Measurements from ENCODE around the gene AHR. TPM values are rescaled to one million over a fixed set of nuclear protein-coding genes. Genes with fewer than 3 reads are reported as not detected.

AHR gene
- total RNA-seq, 3 donors from 2014 or later, result 103 to 349 (median 146) TPM

GRCh38 chr7:17328641-17329040 is 30.2 kb downstream of the AHR start:
- H3K9me3 ChIP-seq, result no peaks in the 10 kb centered on the region
- no peak overlapping the region for H3K27ac ChIP-seq
- no peaks in the 10 kb centered on the region for H3K36me3 ChIP-seq
- no peaks in the 10 kb centered on the region for H3K27me3 ChIP-seq
- TF ChIP-seq CTCF (IDR thresholded peaks at IDR 0.05) (no peak), POLR2AphosphoS5 (IDR thresholded peaks at IDR 0.05) (no peak), POLR2A (IDR thresholded peaks at IDR 0.05) (no peak)
- intact Hi-C loops (cut with DNase I; ENCODE audit: low total_unique reads), result no loop called here
- H3K4me3 ChIP-seq, result no peak overlapping the region
- H3K4me1 ChIP-seq, result peaks cover 0 to 4% of the 10 kb centered on the region in 2 donors
- no peak for DNase-seq (ENCODE audit: low spot score in 2 of 2)

GRCh38 chr7:17329440-17329839 is 31.0 kb downstream of the AHR start:
- H3K4me3 ChIP-seq, result no peak overlapping the region
- TF ChIP-seq POLR2A (IDR thresholded peaks at IDR 0.05) (no peak), POLR2AphosphoS5 (IDR thresholded peaks at IDR 0.05) (no peak), CTCF (IDR thresholded peaks at IDR 0.05) (no peak)
- H3K27ac ChIP-seq, result no peak overlapping the region
- H3K36me3 ChIP-seq, result no peaks in the 10 kb centered on the region
- peaks cover 0 to 4% of the 10 kb centered on the region in 2 donors for H3K4me1 ChIP-seq
- intact Hi-C loops (cut with DNase I; ENCODE audit: low total_unique reads), result no loop called here
- no peaks in the 10 kb centered on the region for H3K27me3 ChIP-seq
- no peak for DNase-seq (ENCODE audit: low spot score in 2 of 2)
- H3K9me3 ChIP-seq, result no peaks in the 10 kb centered on the region

DNA sequence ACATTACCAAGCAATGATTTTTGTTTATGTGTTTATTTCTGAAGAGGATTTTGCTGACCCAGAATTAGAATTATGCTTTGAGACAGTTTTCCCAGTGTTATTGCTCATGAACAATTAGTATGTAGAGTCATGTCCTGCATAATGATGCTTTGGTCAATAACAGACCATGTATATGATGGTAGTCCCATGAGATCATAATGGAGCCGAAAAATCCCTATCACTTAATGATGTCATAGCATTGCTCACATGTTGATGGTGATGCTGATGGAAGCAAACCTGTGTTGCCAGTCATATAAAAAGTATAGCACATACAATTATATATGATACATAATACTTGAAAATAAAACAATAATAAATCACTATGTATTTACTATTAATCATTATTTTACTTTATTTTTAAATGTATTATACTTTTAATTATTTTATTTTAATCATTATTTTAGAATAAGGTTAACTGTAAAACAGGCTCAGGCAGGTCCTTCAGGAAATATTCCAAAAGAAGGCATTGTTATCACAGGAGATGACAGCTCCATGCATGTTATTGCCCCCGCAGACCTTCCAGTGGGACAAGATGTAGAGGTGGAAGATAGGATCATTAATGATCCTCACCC is 33.5 kb downstream of the AHR start:
- TF ChIP-seq POLR2AphosphoS5 (IDR thresholded peaks at IDR 0.05) (no peak), CTCF (IDR thresholded peaks at IDR 0.05) (no peak), POLR2A (IDR thresholded peaks at IDR 0.05) (no peak)
- no peaks in the 10 kb centered on the region for H3K36me3 ChIP-seq
- intact Hi-C loops (cut with DNase I; ENCODE audit: low total_unique reads), result no loop called here
- DNase-seq (ENCODE audit: low spot score in 2 of 2), result no peak
- H3K27me3 ChIP-seq, result no peaks in the 10 kb centered on the region
- H3K4me3 ChIP-seq, result no peak overlapping the region
- no peaks in the 10 kb centered on the region for H3K9me3 ChIP-seq
- no peak overlapping the region for H3K27ac ChIP-seq
- no peaks in the 10 kb centered on the region for H3K4me1 ChIP-seq

DNA sequence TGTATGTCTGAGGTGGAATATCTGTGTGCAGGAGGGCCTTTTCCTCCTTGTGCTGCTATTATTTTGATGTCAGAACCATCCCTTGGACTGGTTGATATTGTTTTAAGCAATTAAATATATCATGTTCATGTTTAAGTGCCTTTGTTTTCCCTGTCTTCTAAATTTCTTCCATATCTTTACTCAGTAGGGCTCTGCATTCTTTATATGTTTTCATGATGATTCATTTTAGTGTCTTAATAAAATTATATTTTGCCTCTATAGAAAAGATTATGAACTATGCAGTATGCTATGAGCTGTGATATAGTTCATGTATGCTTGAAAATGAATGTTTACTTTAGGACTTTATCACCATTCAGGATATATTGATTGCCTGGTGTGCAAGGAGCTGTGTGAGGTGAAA is 34.8 kb downstream of the AHR start:
- no peaks in the 10 kb centered on the region for H3K27me3 ChIP-seq
- H3K4me1 ChIP-seq, result no peaks in the 10 kb centered on the region
- H3K4me3 ChIP-seq, result no peak overlapping the region
- no peak overlapping the region for H3K27ac ChIP-seq
- intact Hi-C loops (cut with DNase I; ENCODE audit: low total_unique reads), result no loop called here
- no peaks in the 10 kb centered on the region for H3K36me3 ChIP-seq
- no peak for DNase-seq (ENCODE audit: low spot score in 2 of 2)
- H3K9me3 ChIP-seq, result no peaks in the 10 kb centered on the region
- no peak for TF ChIP-seq CTCF (IDR thresholded peaks at IDR 0.05)

GRCh38 chr7:17336168-17336567 is 37.7 kb downstream of the AHR start:
- Histone ChIP-seq H3K27me3 (no peaks in the 10 kb centered on the region), H3K9me3 (no peaks in the 10 kb centered on the region), H3K36me3 (no peaks in the 10 kb centered on the region), H3K4me3 (no peak overlapping the region), H3K27ac (no peak overlapping the region), H3K4me1 (no peaks in the 10 kb centered on the region)
- TF ChIP-seq POLR2AphosphoS5 (IDR thresholded peaks at IDR 0.05), result no peak
- TF ChIP-seq CTCF (IDR thresholded peaks at IDR 0.05), result no peak
- TF ChIP-seq POLR2A (IDR thresholded peaks at IDR 0.05), result no peak
- intact Hi-C loops (cut with DNase I; ENCODE audit: low total_unique reads), result no loop called here
- DNase-seq (ENCODE audit: low spot score in 2 of 2), result no peak
